ENCODE results near the gene TP73. TPM values are rescaled to one million over a fixed set of nuclear protein-coding genes. Genes with fewer than 3 reads are reported as not detected.

Gene TP73
- total RNA-seq, 2 donors from 2014 or later: not detected

- no peak overlapping the region for H3K4me3 ChIP-seq
- no peak for TF ChIP-seq CTCF (IDR thresholded peaks at IDR 0.05)
- ATAC-seq (ENCODE audit: insufficient number of reproducible peaks, low FRiP score, low read depth): no peak
- no peak for DNase-seq (ENCODE audit: low spot score)
- peaks cover 18% of the 10 kb centered on the region for H3K27me3 ChIP-seq (replicated peaks; ENCODE audit: insufficient read depth)
- H3K4me1 ChIP-seq (ENCODE audit: control insufficient read depth in 1 of 2, low read depth in 2 of 2): peaks cover 6 to 14% of the 10 kb centered on the region in 2 donors
- H3K9me3 ChIP-seq: no peaks in the 10 kb centered on the region
- H3K36me3 ChIP-seq: no peaks in the 10 kb centered on the region
- no peak overlapping the region for H3K27ac ChIP-seq
Observed at GRCh38 chr1:3656450-3657095, 4.3 kb downstream of the TP73 start.

GRCh38 chr1:3657096-3657475 is 4.8 kb downstream of the TP73 start:
- Histone ChIP-seq H3K4me1 (ENCODE audit: control insufficient read depth in 1 of 2, low read depth in 2 of 2) (peaks cover 1 to 8% of the 10 kb centered on the region in 2 donors), H3K4me3 (no peak overlapping the region), H3K27ac (no peak overlapping the region), H3K27me3 (replicated peaks; ENCODE audit: insufficient read depth) (peaks cover 17% of the 10 kb centered on the region), H3K9me3 (no peaks in the 10 kb centered on the region), H3K36me3 (no peaks in the 10 kb centered on the region)
- ATAC-seq (ENCODE audit: insufficient number of reproducible peaks, low FRiP score, low read depth): no peak
- TF ChIP-seq CTCF (IDR thresholded peaks at IDR 0.05): no peak
- DNase-seq (ENCODE audit: low spot score): no peak

GRCh38 chr1:3657578-3658230 is 5.4 kb downstream of the TP73 start:
- H3K9me3 ChIP-seq: no peaks in the 10 kb centered on the region
- DNase-seq (ENCODE audit: low spot score) (no peak), ATAC-seq (ENCODE audit: insufficient number of reproducible peaks, low FRiP score, low read depth) (no peak)
- H3K4me1 ChIP-seq (ENCODE audit: control insufficient read depth in 1 of 2, low read depth in 2 of 2): peaks cover 0 to 2% of the 10 kb centered on the region in 2 donors
- no peaks in the 10 kb centered on the region for H3K36me3 ChIP-seq
- no peak for TF ChIP-seq CTCF (IDR thresholded peaks at IDR 0.05)
- peaks cover 13% of the 10 kb centered on the region for H3K27me3 ChIP-seq (replicated peaks; ENCODE audit: insufficient read depth)
- H3K27ac ChIP-seq: no peak overlapping the region
- H3K4me3 ChIP-seq: no peak overlapping the region

DNA sequence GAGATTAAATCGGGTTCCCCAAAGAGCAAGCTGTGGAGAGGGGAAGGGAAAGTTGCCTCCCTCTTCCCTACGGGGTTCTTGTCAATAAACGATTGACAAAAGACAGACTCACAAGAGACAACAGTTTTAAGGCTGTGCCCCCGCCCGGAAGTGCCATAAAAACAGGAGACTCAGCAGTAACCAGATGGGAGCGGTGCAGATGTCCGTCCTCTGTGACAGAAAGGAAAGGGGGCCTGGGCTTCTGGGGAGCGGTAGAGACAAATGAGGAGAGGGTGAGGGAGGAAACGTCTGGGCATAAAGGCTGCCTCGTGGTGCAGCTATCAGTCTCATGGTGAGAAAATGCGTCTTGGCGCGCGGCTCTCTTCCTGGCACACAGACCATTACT is 5.9 kb downstream of the TP73 start:
- TF ChIP-seq CTCF (IDR thresholded peaks at IDR 0.05): no peak
- Histone ChIP-seq H3K4me1 (ENCODE audit: control insufficient read depth in 1 of 2, low read depth in 2 of 2) (no peaks in the 10 kb centered on the region), H3K27ac (no peak overlapping the region), H3K27me3 (replicated peaks; ENCODE audit: insufficient read depth) (peaks cover 8% of the 10 kb centered on the region), H3K4me3 (no peak overlapping the region), H3K9me3 (no peaks in the 10 kb centered on the region), H3K36me3 (no peaks in the 10 kb centered on the region)
- no peak for DNase-seq (ENCODE audit: low spot score)
- no peak for ATAC-seq (ENCODE audit: insufficient number of reproducible peaks, low FRiP score, low read depth)

GRCh38 chr1:3659093-3659492 is 6.8 kb downstream of the TP73 start:
- ATAC-seq (ENCODE audit: insufficient number of reproducible peaks, low FRiP score, low read depth): no peak
- Histone ChIP-seq H3K27ac (no peak overlapping the region), H3K4me1 (ENCODE audit: control insufficient read depth in 1 of 2, low read depth in 2 of 2) (no peaks in the 10 kb centered on the region), H3K9me3 (no peaks in the 10 kb centered on the region), H3K4me3 (no peak overlapping the region), H3K36me3 (no peaks in the 10 kb centered on the region), H3K27me3 (replicated peaks; ENCODE audit: insufficient read depth) (no peaks in the 10 kb centered on the region)
- no peak for TF ChIP-seq CTCF (IDR thresholded peaks at IDR 0.05)
- DNase-seq (ENCODE audit: low spot score): no peak

Data from thoracic aorta (tissue), 2 donors.